ENCODE results near the gene CACNA1S. TPM values are rescaled to one million over a fixed set of nuclear protein-coding genes. Genes with fewer than 3 reads are reported as not detected.

The CACNA1S gene
- total and polyA plus RNA-seq, 2 experiments from 2014 or later = not detected

- Histone ChIP-seq H3K36me3 (replicated peaks; ENCODE audit: insufficient read depth, low read depth) (no peaks in the 10 kb centered on the region), H3K4me3 (no peak overlapping the region), H3K4me2 (no peak overlapping the region), H3K79me2 (no peaks in the 10 kb centered on the region), H3K4me1 (ENCODE audit: insufficient read depth) (no peaks in the 10 kb centered on the region), H4K20me1 (ENCODE audit: insufficient read depth, poor library complexity, severe bottlenecking) (no peaks in the 10 kb centered on the region), H2AFZ (no peak overlapping the region), H3K9me3 (ENCODE audit: low read depth) (no peaks in the 10 kb centered on the region), H3K27ac (no peak overlapping the region), H3K9me2 (replicated peaks; ENCODE audit: insufficient read depth) (no peaks in the 10 kb centered on the region), H3K27me3 (no peaks in the 10 kb centered on the region)
- TF ChIP-seq EZH2 (IDR thresholded peaks at IDR 0.05; ENCODE audit: borderline replicate concordance) (no peak), EZH2phosphoT487 (IDR thresholded peaks at IDR 0.05; ENCODE audit: low read depth, severe bottlenecking, unreplicated experiment) (no peak), CTCF (IDR thresholded peaks at IDR 0.05; ENCODE audit: poor library complexity) (no peak)
- WGBS (ENCODE audit: low lambda C conversion rate, missing lambda C conversion rate) = 49% methylated on average over 6 of the region's 6 CpGs
- no peak for DNase-seq (ENCODE audit: low spot score)
Measured at GRCh38 chr1:201084295-201084694, 27.9 kb downstream of the CACNA1S start.

DNA sequence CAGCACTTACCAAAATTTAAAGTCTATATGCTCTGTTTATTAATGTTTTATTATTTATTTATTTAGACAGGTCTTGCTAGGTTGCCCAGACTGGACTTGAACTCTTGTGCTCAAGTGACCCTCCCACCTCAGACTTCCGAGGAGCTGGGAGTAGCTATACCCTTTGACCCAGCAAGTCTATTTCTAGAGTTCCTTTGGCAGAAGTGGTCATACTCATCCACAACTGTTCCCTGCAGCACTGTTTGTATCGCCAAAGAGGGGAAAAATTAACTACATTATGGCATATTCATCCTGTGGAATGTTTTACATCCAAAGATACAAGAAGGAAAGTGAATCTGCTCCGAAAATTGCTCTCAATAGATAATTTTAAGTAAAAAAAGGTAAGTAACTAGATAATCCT, 28.5 kb downstream of the CACNA1S start:
- no peak for TF ChIP-seq EZH2 (IDR thresholded peaks at IDR 0.05; ENCODE audit: borderline replicate concordance)
- no peak for TF ChIP-seq CTCF (IDR thresholded peaks at IDR 0.05; ENCODE audit: poor library complexity)
- TF ChIP-seq EZH2phosphoT487 (IDR thresholded peaks at IDR 0.05; ENCODE audit: low read depth, severe bottlenecking, unreplicated experiment) = no peak
- Histone ChIP-seq H3K27me3 (no peaks in the 10 kb centered on the region), H2AFZ (no peak overlapping the region), H3K27ac (no peak overlapping the region), H3K9me2 (replicated peaks; ENCODE audit: insufficient read depth) (no peaks in the 10 kb centered on the region), H4K20me1 (ENCODE audit: insufficient read depth, poor library complexity, severe bottlenecking) (no peaks in the 10 kb centered on the region), H3K4me3 (no peak overlapping the region), H3K4me2 (no peak overlapping the region), H3K36me3 (replicated peaks; ENCODE audit: insufficient read depth, low read depth) (no peaks in the 10 kb centered on the region), H3K4me1 (ENCODE audit: insufficient read depth) (no peaks in the 10 kb centered on the region), H3K9me3 (ENCODE audit: low read depth) (no peaks in the 10 kb centered on the region), H3K79me2 (no peaks in the 10 kb centered on the region)
- WGBS (ENCODE audit: low lambda C conversion rate, missing lambda C conversion rate) = 78% methylated on average over 3 of the region's 3 CpGs
- DNase-seq (ENCODE audit: low spot score) = no peak

- TF ChIP-seq CTCF (IDR thresholded peaks at IDR 0.05; ENCODE audit: poor library complexity) (no peak), EZH2 (IDR thresholded peaks at IDR 0.05; ENCODE audit: borderline replicate concordance) (no peak), EZH2phosphoT487 (IDR thresholded peaks at IDR 0.05; ENCODE audit: low read depth, severe bottlenecking, unreplicated experiment) (no peak)
- no peak for DNase-seq (ENCODE audit: low spot score)
- Histone ChIP-seq H2AFZ (no peak overlapping the region), H3K79me2 (no peaks in the 10 kb centered on the region), H4K20me1 (ENCODE audit: insufficient read depth, poor library complexity, severe bottlenecking) (no peaks in the 10 kb centered on the region), H3K36me3 (replicated peaks; ENCODE audit: insufficient read depth, low read depth) (no peaks in the 10 kb centered on the region), H3K4me3 (no peak overlapping the region), H3K27me3 (no peaks in the 10 kb centered on the region), H3K9me3 (ENCODE audit: low read depth) (no peaks in the 10 kb centered on the region), H3K4me1 (ENCODE audit: insufficient read depth) (no peaks in the 10 kb centered on the region), H3K27ac (no peak overlapping the region), H3K4me2 (no peak overlapping the region), H3K9me2 (replicated peaks; ENCODE audit: insufficient read depth) (no peaks in the 10 kb centered on the region)
- WGBS (ENCODE audit: low lambda C conversion rate, missing lambda C conversion rate) = 92% methylated on average over 3 of the region's 3 CpGs
Measured at GRCh38 chr1:201080135-201080534, 32.1 kb downstream of the CACNA1S start.

DNA sequence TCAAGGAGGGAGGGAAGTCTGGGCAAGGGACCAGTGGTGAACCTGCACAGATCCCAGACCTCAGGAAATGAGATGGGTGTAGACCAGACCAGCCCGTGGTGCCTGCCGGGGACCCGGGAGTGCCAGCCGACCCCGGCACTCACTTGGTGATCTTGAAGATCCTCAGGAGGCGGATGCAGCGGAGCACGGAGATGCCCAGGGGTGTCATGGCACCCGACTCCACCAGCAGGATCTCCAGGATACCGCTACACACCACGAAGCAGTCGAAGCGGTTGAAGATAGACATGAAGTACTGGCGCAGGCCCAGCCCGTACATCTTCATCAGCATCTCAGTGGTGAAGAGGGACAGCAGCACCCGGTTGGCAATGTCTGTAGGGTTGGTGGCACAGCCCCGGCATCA, 34.5 kb downstream of the CACNA1S start:
- Histone ChIP-seq H3K9me3 (ENCODE audit: low read depth) (no peaks in the 10 kb centered on the region), H3K79me2 (no peaks in the 10 kb centered on the region), H3K36me3 (replicated peaks; ENCODE audit: insufficient read depth, low read depth) (no peaks in the 10 kb centered on the region), H3K27me3 (no peaks in the 10 kb centered on the region), H3K4me2 (no peak overlapping the region), H3K9me2 (replicated peaks; ENCODE audit: insufficient read depth) (no peaks in the 10 kb centered on the region), H4K20me1 (ENCODE audit: insufficient read depth, poor library complexity, severe bottlenecking) (no peaks in the 10 kb centered on the region), H3K27ac (no peak overlapping the region), H3K4me1 (ENCODE audit: insufficient read depth) (no peaks in the 10 kb centered on the region), H2AFZ (no peak overlapping the region), H3K4me3 (no peak overlapping the region)
- WGBS (ENCODE audit: low lambda C conversion rate, missing lambda C conversion rate) = 96% methylated on average over 17 of the region's 17 CpGs
- no peak for DNase-seq (ENCODE audit: low spot score)
- TF ChIP-seq EZH2phosphoT487 (IDR thresholded peaks at IDR 0.05; ENCODE audit: low read depth, severe bottlenecking, unreplicated experiment) = no peak
- no peak for TF ChIP-seq EZH2 (IDR thresholded peaks at IDR 0.05; ENCODE audit: borderline replicate concordance)
- TF ChIP-seq CTCF (IDR thresholded peaks at IDR 0.05; ENCODE audit: poor library complexity) = no peak

Data from hepatocyte (in vitro differentiated cells).